ENCODE results near the gene TECTA. TPM values are rescaled to one million over a fixed set of nuclear protein-coding genes. Genes with fewer than 3 reads are reported as not detected.

TECTA gene
- polyA plus RNA-seq, 1 donor from 2014 or later = 3.3 TPM

DNA sequence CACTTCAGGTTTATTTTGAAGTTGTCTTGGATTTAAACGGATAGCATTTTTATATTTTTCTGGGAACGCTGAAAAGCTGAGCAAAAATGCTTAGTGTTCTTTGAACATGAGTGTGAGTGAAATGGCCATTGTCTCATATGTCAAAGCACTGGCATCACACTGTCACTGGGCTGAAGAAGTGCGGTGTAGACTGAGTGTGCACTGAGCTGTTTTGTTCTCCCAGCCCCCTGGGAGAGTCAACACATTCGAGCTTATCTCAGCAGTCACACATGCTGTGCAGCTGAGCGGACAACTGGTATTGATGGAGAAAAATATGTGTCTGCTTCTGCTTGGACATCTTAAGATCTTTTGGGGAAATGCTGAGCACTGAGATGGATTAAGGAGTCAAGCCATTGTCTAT, 90.8 kb downstream of the TECTA start:
- no peaks in the 10 kb centered on the region for H3K9me2 ChIP-seq (ENCODE audit: insufficient read depth, low read length)
- no peak for TF ChIP-seq EZH2 (IDR thresholded peaks at IDR 0.05; ENCODE audit: borderline replicate concordance, insufficient read depth, low read length, poor library complexity, severe bottlenecking)
- TF ChIP-seq POLR2AphosphoS5 (IDR thresholded peaks at IDR 0.05) = peak; percentile 50
- no peak for TF ChIP-seq RAD21 (conservative IDR thresholded peaks at IDR 0.05)
- no peak for TF ChIP-seq TAF1 (IDR thresholded peaks at IDR 0.05; ENCODE audit: low read depth)
- TF ChIP-seq, protein P1, sequence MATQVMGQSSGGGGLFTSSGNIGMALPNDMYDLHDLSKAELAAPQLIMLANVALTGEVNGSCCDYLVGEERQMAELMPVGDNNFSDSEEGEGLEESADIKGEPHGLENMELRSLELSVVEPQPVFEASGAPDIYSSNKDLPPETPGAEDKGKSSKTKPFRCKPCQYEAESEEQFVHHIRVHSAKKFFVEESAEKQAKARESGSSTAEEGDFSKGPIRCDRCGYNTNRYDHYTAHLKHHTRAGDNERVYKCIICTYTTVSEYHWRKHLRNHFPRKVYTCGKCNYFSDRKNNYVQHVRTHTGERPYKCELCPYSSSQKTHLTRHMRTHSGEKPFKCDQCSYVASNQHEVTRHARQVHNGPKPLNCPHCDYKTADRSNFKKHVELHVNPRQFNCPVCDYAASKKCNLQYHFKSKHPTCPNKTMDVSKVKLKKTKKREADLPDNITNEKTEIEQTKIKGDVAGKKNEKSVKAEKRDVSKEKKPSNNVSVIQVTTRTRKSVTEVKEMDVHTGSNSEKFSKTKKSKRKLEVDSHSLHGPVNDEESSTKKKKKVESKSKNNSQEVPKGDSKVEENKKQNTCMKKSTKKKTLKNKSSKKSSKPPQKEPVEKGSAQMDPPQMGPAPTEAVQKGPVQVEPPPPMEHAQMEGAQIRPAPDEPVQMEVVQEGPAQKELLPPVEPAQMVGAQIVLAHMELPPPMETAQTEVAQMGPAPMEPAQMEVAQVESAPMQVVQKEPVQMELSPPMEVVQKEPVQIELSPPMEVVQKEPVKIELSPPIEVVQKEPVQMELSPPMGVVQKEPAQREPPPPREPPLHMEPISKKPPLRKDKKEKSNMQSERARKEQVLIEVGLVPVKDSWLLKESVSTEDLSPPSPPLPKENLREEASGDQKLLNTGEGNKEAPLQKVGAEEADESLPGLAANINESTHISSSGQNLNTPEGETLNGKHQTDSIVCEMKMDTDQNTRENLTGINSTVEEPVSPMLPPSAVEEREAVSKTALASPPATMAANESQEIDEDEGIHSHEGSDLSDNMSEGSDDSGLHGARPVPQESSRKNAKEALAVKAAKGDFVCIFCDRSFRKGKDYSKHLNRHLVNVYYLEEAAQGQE (IDR thresholded peaks at IDR 0.05; ENCODE audit: borderline replicate concordance) = no peak
- no peak for TF ChIP-seq SMC3 (conservative IDR thresholded peaks at IDR 0.05; ENCODE audit: poor library complexity)
- no peak for TF ChIP-seq MXI1 (conservative IDR thresholded peaks at IDR 0.05; ENCODE audit: poor library complexity, severe bottlenecking)
- no peak for TF ChIP-seq CTCF (IDR thresholded peaks at IDR 0.05; ENCODE audit: poor library complexity, severe bottlenecking)
- TF ChIP-seq EP300 (conservative IDR thresholded peaks at IDR 0.05; ENCODE audit: poor library complexity, severe bottlenecking) = peak; percentile 85
- no peak overlapping the region for H3K4me2 ChIP-seq (ENCODE audit: low read length)
- no peaks in the 10 kb centered on the region for H4K20me1 ChIP-seq (ENCODE audit: insufficient read depth)
- H3F3A ChIP-seq (ENCODE audit: insufficient read depth, low read length, poor library complexity, severe bottlenecking) = no peaks in the 10 kb centered on the region
- no peaks in the 10 kb centered on the region for H3K9me3 ChIP-seq (ENCODE audit: low read length)
- H3K9ac ChIP-seq (ENCODE audit: low read length) = no peak overlapping the region
- H3K27ac ChIP-seq (ENCODE audit: low read length) = peak overlapping the region; percentile 51
- no peak overlapping the region for H2AFZ ChIP-seq (ENCODE audit: low read depth, low read length)
- H3K79me2 ChIP-seq (replicated peaks; ENCODE audit: insufficient read depth, low read length) = no peaks in the 10 kb centered on the region
- no peak overlapping the region for H3K4me3 ChIP-seq (ENCODE audit: low read length)
- no peaks in the 10 kb centered on the region for H3K27me3 ChIP-seq (ENCODE audit: insufficient read depth, low read depth, low read length)
- no peaks in the 10 kb centered on the region for H3K36me3 ChIP-seq (ENCODE audit: insufficient read depth, low read length)

- H2AFZ ChIP-seq (ENCODE audit: low read depth, low read length) = no peak overlapping the region
- no peaks in the 10 kb centered on the region for H3K9me2 ChIP-seq (ENCODE audit: insufficient read depth, low read length)
- no peak overlapping the region for H3K4me3 ChIP-seq (ENCODE audit: low read length)
- H3K9me3 ChIP-seq (ENCODE audit: low read length) = no peaks in the 10 kb centered on the region
- H3K27ac ChIP-seq (ENCODE audit: low read length) = no peak overlapping the region
- H4K20me1 ChIP-seq (ENCODE audit: insufficient read depth) = no peaks in the 10 kb centered on the region
- H3F3A ChIP-seq (ENCODE audit: insufficient read depth, low read length, poor library complexity, severe bottlenecking) = no peaks in the 10 kb centered on the region
- H3K79me2 ChIP-seq (replicated peaks; ENCODE audit: insufficient read depth, low read length) = no peaks in the 10 kb centered on the region
- no peaks in the 10 kb centered on the region for H3K27me3 ChIP-seq (ENCODE audit: insufficient read depth, low read depth, low read length)
- H3K36me3 ChIP-seq (ENCODE audit: insufficient read depth, low read length) = no peaks in the 10 kb centered on the region
- no peak overlapping the region for H3K9ac ChIP-seq (ENCODE audit: low read length)
- no peak overlapping the region for H3K4me2 ChIP-seq (ENCODE audit: low read length)
- peak; percentile 88 for TF ChIP-seq RAD21 (conservative IDR thresholded peaks at IDR 0.05)
- TF ChIP-seq MXI1 (conservative IDR thresholded peaks at IDR 0.05; ENCODE audit: poor library complexity, severe bottlenecking) = no peak
- no peak for TF ChIP-seq EP300 (conservative IDR thresholded peaks at IDR 0.05; ENCODE audit: poor library complexity, severe bottlenecking)
- TF ChIP-seq, protein P1 (IDR thresholded peaks at IDR 0.05; ENCODE audit: borderline replicate concordance) = no peak
- TF ChIP-seq POLR2AphosphoS5 (IDR thresholded peaks at IDR 0.05) = no peak
- TF ChIP-seq CTCF (IDR thresholded peaks at IDR 0.05; ENCODE audit: poor library complexity, severe bottlenecking) = peak; percentile 90
- peak; percentile 82 for TF ChIP-seq SMC3 (conservative IDR thresholded peaks at IDR 0.05; ENCODE audit: poor library complexity)
- TF ChIP-seq EZH2 (IDR thresholded peaks at IDR 0.05; ENCODE audit: borderline replicate concordance, insufficient read depth, low read length, poor library complexity, severe bottlenecking) = no peak
- no peak for TF ChIP-seq TAF1 (IDR thresholded peaks at IDR 0.05; ENCODE audit: low read depth)
These were observed 93.9 kb downstream of the TECTA start for GRCh38 chr11:121194731-121195596.
